Stimulated activated naive CD8-positive, alpha-beta T cell treated with anti-CD3 and anti-CD28 coated beads, Interleukin-15, Interleukin-2, amounts not matched to agents 100 ng/mL and 50 ng/mL, for 24 hours (primary cell): ENCODE data around the gene EVPL.

Experiments
- H3K27ac Mint-ChIP-seq: one replicate; pipeline ENCODE4 v1.8.0; 2021; ENCODE audit warnings: mild to moderate bottlenecking, mixed read lengths
- H3K27me3 Mint-ChIP-seq: one replicate; pipeline ENCODE4 v1.8.0; 2021; ENCODE audit warnings: mixed read lengths
- H3K36me3 Mint-ChIP-seq: one replicate; pipeline ENCODE4 v1.8.0; 2021; ENCODE audit warnings: low read depth, mixed read lengths
- H3K4me1 Mint-ChIP-seq: one replicate; pipeline ENCODE4 v1.8.0; 2021; ENCODE audit warnings: low read depth, mixed read lengths
- H3K4me3 Mint-ChIP-seq: one replicate; pipeline ENCODE4 v1.8.0; 2021; ENCODE audit warnings: mild to moderate bottlenecking, mixed read lengths
- H3K9me3 Mint-ChIP-seq: one replicate; pipeline ENCODE4 v1.8.0; 2021; ENCODE audit warnings: mixed read lengths

Gene EVPL

GRCh38 chr17:76000755-76001521, 26.2 kb downstream of the EVPL start, which contains the start of gene CDK3:
Gene CDK3, plus strand, starts transcription at chr17:76000855. Its CDS starts 571 bp downstream, at chr17:76001426.
- Mint-ChIP-seq H3K27me3 (no peaks in the 10 kb centered on the region), H3K4me1 (peaks cover 15% of the 10 kb centered on the region), H3K9me3 (no peaks in the 10 kb centered on the region), H3K4me3 (no peak within 1 kb of the TSS), H3K36me3 (no peaks in the 10 kb centered on the region), H3K27ac (no peak within 1 kb of the TSS)

- Mint-ChIP-seq H3K9me3 (no peaks in the 10 kb centered on the region), H3K4me3 (no peak overlapping the region), H3K36me3 (no peaks in the 10 kb centered on the region), H3K4me1 (peaks cover 15% of the 10 kb centered on the region), H3K27ac (no peak overlapping the region), H3K27me3 (no peaks in the 10 kb centered on the region)
These were observed 26.9 kb downstream of the EVPL start for GRCh38 chr17:76000016-76000754.

DNA sequence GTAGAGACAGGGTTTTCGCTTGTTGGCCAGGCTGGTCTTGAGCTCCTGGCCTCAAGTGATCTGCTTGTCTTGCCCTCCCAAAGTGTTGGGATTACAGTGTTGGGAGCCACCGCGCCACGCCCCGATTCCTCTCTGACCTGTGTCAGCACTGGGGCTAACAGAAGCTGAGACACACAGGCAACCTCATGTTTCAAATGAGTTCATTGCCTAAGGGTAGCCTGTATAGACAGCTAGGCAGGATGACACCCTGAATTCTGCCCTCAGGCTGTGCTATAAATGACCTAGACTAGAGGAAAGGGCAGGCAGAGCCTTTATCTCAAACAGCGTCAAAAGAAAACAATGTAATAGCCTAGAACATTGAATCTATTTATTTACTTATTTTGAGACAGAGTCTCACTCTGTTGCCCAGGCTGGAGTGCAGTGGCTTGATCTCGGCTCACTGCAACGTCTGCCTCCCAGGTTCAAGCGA, 28.7 kb downstream of the EVPL start:
- Mint-ChIP-seq H3K27me3 (no peaks in the 10 kb centered on the region), H3K9me3 (no peaks in the 10 kb centered on the region), H3K36me3 (peaks cover 2% of the 10 kb centered on the region), H3K4me1 (peaks cover 15% of the 10 kb centered on the region), H3K4me3 (no peak overlapping the region), H3K27ac (no peak overlapping the region)

DNA sequence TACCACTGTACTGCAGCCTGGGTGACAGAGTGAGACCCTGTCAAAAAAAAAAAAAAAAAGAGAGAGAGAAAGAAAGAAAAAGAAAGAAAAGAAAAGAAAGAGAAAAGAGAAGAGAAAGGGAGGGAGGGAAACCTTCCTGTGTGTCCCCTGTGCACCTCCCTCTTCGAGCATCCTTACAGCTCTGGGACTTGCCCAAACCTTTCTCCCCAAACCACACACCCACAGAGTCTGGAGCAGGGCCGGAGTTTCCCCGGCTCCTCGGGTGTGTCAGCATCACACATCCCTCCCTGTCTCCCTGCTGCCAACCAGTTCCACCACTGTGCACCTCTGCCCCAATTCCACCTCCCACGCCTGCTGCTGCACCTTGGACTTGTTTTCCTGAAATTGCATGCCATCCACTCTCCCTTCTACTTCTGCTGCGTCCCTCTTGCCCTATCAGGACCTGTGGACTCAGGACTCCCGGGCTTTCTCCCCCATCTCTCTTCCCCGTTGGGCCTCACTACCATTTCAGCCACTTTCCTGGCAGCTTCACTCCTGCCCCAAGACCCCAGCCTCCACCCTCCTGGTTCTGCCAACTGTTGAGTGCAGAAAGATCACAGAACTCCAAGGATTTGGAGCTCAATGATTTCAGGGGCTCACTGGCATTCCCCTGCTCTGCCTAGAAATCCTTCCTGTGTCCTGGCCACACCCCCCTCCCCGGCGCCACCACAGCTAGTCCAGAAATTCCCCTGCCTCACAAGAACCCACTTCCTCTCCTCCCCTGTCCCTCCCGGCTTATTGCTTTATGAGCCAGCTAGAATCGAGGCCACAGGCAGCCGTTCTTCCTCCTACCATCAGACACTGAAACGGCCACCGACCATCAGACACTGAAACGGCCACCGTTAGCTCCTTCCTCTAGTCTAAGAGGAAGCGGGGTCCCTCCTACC, 30.2 kb downstream of the EVPL start:
- Mint-ChIP-seq H3K36me3 (peaks cover 5% of the 10 kb centered on the region), H3K4me3 (peak overlapping the region; percentile 24), H3K9me3 (no peaks in the 10 kb centered on the region), H3K27ac (peak overlapping the region; percentile 61), H3K27me3 (no peaks in the 10 kb centered on the region), H3K4me1 (peaks cover 15% of the 10 kb centered on the region)

DNA sequence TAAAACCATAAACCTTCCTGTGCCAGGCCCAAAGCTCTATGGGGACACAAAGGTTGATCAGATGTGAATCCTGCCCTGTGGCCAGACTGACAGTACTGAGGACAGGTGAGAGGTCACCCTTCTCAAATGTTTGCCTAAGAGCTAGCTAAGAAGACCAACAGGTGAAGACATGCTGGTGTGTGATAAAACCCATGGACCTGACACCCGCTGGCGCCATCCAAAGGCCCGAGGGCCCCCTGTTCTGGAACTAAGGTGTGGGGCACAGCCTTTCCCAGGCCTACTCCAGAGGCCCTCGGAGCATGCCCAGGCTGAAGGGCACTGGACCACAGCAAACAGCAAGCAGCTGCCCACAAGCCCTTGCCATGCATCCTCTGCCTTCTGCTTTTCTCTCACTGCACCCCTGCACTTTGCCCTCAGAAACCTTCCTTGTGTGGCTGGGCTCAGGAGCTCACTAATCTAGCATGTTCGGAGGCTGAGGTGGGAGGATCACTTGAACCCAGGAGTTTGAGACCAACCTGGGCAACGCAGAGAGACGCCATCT, 31.7 kb downstream of the EVPL start:
- Mint-ChIP-seq H3K36me3 (peaks cover 8% of the 10 kb centered on the region), H3K4me1 (peaks cover 15% of the 10 kb centered on the region), H3K9me3 (no peaks in the 10 kb centered on the region), H3K27me3 (no peaks in the 10 kb centered on the region), H3K4me3 (no peak overlapping the region), H3K27ac (no peak overlapping the region)

GRCh38 chr17:75994802-75995370, 32.2 kb downstream of the EVPL start:
- H3K4me3 Mint-ChIP-seq: no peak overlapping the region
- no peak overlapping the region for H3K27ac Mint-ChIP-seq
- H3K36me3 Mint-ChIP-seq: peaks cover 8% of the 10 kb centered on the region
- no peaks in the 10 kb centered on the region for H3K9me3 Mint-ChIP-seq
- H3K27me3 Mint-ChIP-seq: no peaks in the 10 kb centered on the region
- peaks cover 15% of the 10 kb centered on the region for H3K4me1 Mint-ChIP-seq

GRCh38 chr17:75991396-75991795, 35.7 kb downstream of the EVPL start:
- Mint-ChIP-seq H3K9me3 (no peaks in the 10 kb centered on the region), H3K4me1 (peaks cover under 1% of the 10 kb centered on the region), H3K4me3 (no peak overlapping the region), H3K36me3 (peaks cover 8% of the 10 kb centered on the region), H3K27me3 (no peaks in the 10 kb centered on the region), H3K27ac (no peak overlapping the region)

- Mint-ChIP-seq H3K4me1 (peaks cover 4% of the 10 kb centered on the region), H3K27ac (no peak overlapping the region)
These were observed 40.1 kb downstream of the EVPL start for GRCh38 chr17:75987041-75987440.

GRCh38 chr17:75985986-75986385, 41.1 kb downstream of the EVPL start:
- no peaks in the 10 kb centered on the region for H3K27me3 Mint-ChIP-seq
- H3K4me1 Mint-ChIP-seq: peaks cover 6% of the 10 kb centered on the region
- H3K36me3 Mint-ChIP-seq: no peaks in the 10 kb centered on the region
- no peak overlapping the region for H3K4me3 Mint-ChIP-seq
- H3K27ac Mint-ChIP-seq: no peak overlapping the region
- no peaks in the 10 kb centered on the region for H3K9me3 Mint-ChIP-seq

More at GRCh38 chr17:75987041-75987440, 40.1 kb downstream of the EVPL start:
- Mint-ChIP-seq H3K36me3 (peaks cover 4% of the 10 kb centered on the region), H3K4me3 (no peak overlapping the region), H3K27me3 (no peaks in the 10 kb centered on the region), H3K9me3 (no peaks in the 10 kb centered on the region)

GRCh38 chr17:75983501-75984181, 43.5 kb downstream of the EVPL start:
- H3K27me3 Mint-ChIP-seq: no peaks in the 10 kb centered on the region
- no peak overlapping the region for H3K27ac Mint-ChIP-seq
- H3K4me1 Mint-ChIP-seq: peaks cover 16% of the 10 kb centered on the region
- H3K36me3 Mint-ChIP-seq: no peaks in the 10 kb centered on the region
- no peaks in the 10 kb centered on the region for H3K9me3 Mint-ChIP-seq
- no peak overlapping the region for H3K4me3 Mint-ChIP-seq

DNA sequence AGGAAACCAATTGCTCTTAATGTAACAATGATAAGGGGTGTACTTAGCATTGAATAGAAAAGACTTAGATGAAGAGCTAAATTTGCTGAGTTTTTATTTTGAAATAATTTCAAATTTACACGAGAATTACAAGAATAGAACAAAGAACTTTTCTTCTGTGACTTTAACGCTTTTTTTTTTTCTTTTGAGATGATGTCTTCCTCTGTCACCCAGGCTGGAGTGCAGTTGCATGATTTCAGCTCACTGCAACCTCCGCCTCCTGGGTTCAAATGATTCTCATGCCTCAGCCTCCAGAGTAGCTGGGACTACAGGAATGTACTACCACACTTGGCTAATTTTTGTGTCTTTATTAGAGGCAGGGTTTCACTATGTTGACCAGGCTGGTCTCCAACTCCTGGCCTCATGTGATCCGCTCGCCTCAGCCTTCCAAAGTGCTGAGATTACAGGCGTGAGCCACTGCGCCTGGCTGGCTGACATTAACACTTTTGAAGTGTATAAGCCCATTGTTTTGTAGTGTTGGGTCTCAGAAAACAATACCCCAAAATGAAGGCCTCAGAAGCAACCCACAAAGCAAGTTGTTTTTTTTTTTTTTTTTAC, 46.0 kb downstream of the EVPL start:
- peaks cover 37% of the 10 kb centered on the region for H3K4me1 Mint-ChIP-seq
- H3K9me3 Mint-ChIP-seq: no peaks in the 10 kb centered on the region
- H3K27ac Mint-ChIP-seq: peak overlapping the region; percentile 99
- peak overlapping the region; percentile 96 for H3K4me3 Mint-ChIP-seq
- no peaks in the 10 kb centered on the region for H3K27me3 Mint-ChIP-seq
- peaks cover 5% of the 10 kb centered on the region for H3K36me3 Mint-ChIP-seq

GRCh38 chr17:75980188-75981018, 46.7 kb downstream of the EVPL start:
- Mint-ChIP-seq H3K27me3 (no peaks in the 10 kb centered on the region), H3K36me3 (peaks cover 5% of the 10 kb centered on the region), H3K4me3 (peak overlapping the region; percentile 96), H3K4me1 (peaks cover 44% of the 10 kb centered on the region), H3K9me3 (no peaks in the 10 kb centered on the region), H3K27ac (peak overlapping the region; percentile 99)
